Stomach (tissue), 9 donors: ENCODE results near the gene CFAP299. TPM values are rescaled to one million over a fixed set of nuclear protein-coding genes. Genes with fewer than 3 reads are reported as not detected.
A peak's percentile ranks its signal among the peaks of the same experiment; 100 is the strongest.

Source experiments
- DNase-seq, 2 donors: peaks; one replicate each; pipeline versions ENCODE4 v3.0.0 to v3.0.0-alpha.2; 2013 to 2019
- H3K27ac ChIP-seq, 5 donors: fragments of 200-600 bp in 4 of 5; sonication (generic) in 4 of 5; one replicate each; pipeline ENCODE4 v1.5.1; 2013 to 2019; ENCODE audit warnings: mild to moderate bottlenecking in 1 of 5, moderate library complexity in 1 of 5
- H3K27me3 ChIP-seq, 3 donors: fragments of 200-600 bp; sonication (generic); one replicate each; pipeline ENCODE4 v1.5.1; 2017 to 2019; ENCODE audit warnings: mixed run types in 1 of 3
- H3K36me3 ChIP-seq, 4 donors: fragments of 200-600 bp; sonication (generic); 1 replicate in 3 of 4; 2 replicates in 1 of 4; pipeline ENCODE4 v1.5.1; 2016 to 2019
- H3K4me1 ChIP-seq, 4 donors: fragments of 200-600 bp; sonication (generic); one replicate each; pipeline ENCODE4 v1.5.1; 2016 to 2019
- H3K4me3 ChIP-seq, 4 donors: fragments of 200-600 bp; sonication (generic) in 3 of 4; one replicate each; pipeline ENCODE4 v1.5.1; 2016 to 2019; ENCODE audit warnings: mild to moderate bottlenecking in 1 of 4
- H3K9me3 ChIP-seq, 4 donors: fragments of 200-600 bp; sonication (generic); one replicate each; pipeline ENCODE4 v1.5.1; 2016 to 2019
- EP300 ChIP-seq: sonication (generic); formaldehyde crosslinking; IDR thresholded peaks from one replicate; pipeline ENCODE4 v1.6.1; 2017; ENCODE audit warnings: antibody characterized with exemption
- POLR2A ChIP-seq, 4 donors: fragments of 450-650 bp; IDR thresholded peaks; one replicate each; pipeline ENCODE4 v1.6.1; 2016; ENCODE audit warnings: antibody characterized with exemption in 4 of 4, control low read depth in 2 of 4, mild to moderate bottlenecking in 1 of 4, moderate library complexity in 1 of 4
- POLR2AphosphoS5 ChIP-seq, 3 donors: sonication (generic); formaldehyde crosslinking; IDR thresholded peaks; one replicate each; pipeline ENCODE4 v1.6.1; 2016; ENCODE audit warnings: antibody characterized with exemption in 3 of 3
- WGBS, 5 donors: extraction: QIAGEN DNeasy Blood & Tissue Kit in 3 of 5; methylation state at CpG; one replicate each; pipeline versions ENCODE4 v1.1.5 to v1.1.7; 2013 to 2018; 5-methylcytosine and 5-hydroxymethylcytosine counted together
- intact Hi-C: fragments of 100-400 bp; cut with DNase I; formaldehyde crosslinking; loops from one replicate; pipeline ENCODE4 v1.15.1; 2023; ENCODE audit warnings: low total_unique reads
- polyA plus RNA-seq, 3 donors: library from polyadenylated mRNA; stranded (reverse); fragments of 200-250 nt; gene quantifications; one replicate each; pipeline ENCODE4 v1.2.3, GENCODE V29; 2013
- total RNA-seq, 5 donors: library from RNA; depleted of rRNA; stranded (reverse); fragments of >200 nt; gene quantifications; one replicate each; pipeline versions ENCODE4 v1.1.0 to v1.2.3, GENCODE V29; 2014 to 2016
- TF ChIP-seq, protein P1 (sequence below), 7 experiments: fragments of 450-650 bp in 4 of 7; fragments of 200-600 bp in 3 of 7; sonication (generic) in 3 of 7; IDR thresholded peaks; one replicate each; pipeline ENCODE4 v1.5.1; 2016 to 2019; ENCODE audit warnings: antibody characterized with exemption in 7 of 7, control low read depth in 2 of 7, mild to moderate bottlenecking in 1 of 7
- donor health status: healthy with polysubstance abuse.
- donor health status: Bipolar disorder and iron deficiency.
- donor health status: healthy.

CFAP299 gene
- total and polyA plus RNA-seq, 8 donors: 0.73 TPM; not detected in 7

DNA sequence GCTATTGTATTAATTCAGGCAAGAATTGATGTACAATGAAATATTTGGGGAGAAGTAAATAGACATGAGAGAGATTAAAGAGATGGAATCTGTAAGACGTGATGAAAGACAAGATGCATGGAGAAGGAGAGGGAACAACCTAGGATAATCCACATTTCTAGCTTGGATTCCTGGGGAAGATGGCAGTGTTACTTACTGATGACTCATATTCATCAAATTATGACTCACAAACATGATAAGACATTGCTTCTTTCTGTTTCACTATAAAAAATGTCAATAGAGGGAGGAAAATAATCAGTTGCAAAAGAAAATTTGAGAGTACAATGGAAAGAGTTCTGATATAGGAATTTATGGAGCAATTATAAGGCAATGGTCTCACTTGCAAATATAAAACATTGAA lies 590.9 kb downstream of the CFAP299 start:
- TF ChIP-seq EP300 (no peak), POLR2A (IDR thresholded peaks at IDR 0.05) (no peak), POLR2AphosphoS5 (IDR thresholded peaks at IDR 0.05) (no peak)
- TF ChIP-seq, protein P1, sequence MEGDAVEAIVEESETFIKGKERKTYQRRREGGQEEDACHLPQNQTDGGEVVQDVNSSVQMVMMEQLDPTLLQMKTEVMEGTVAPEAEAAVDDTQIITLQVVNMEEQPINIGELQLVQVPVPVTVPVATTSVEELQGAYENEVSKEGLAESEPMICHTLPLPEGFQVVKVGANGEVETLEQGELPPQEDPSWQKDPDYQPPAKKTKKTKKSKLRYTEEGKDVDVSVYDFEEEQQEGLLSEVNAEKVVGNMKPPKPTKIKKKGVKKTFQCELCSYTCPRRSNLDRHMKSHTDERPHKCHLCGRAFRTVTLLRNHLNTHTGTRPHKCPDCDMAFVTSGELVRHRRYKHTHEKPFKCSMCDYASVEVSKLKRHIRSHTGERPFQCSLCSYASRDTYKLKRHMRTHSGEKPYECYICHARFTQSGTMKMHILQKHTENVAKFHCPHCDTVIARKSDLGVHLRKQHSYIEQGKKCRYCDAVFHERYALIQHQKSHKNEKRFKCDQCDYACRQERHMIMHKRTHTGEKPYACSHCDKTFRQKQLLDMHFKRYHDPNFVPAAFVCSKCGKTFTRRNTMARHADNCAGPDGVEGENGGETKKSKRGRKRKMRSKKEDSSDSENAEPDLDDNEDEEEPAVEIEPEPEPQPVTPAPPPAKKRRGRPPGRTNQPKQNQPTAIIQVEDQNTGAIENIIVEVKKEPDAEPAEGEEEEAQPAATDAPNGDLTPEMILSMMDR (IDR thresholded peaks at IDR 0.05): no peak
- H3K27me3 ChIP-seq: no peaks in the 10 kb centered on the region
- DNase-seq: no peak
- 61 to 84% (median 80%) methylated on average over 1 of the region's 1 CpG for WGBS, 5 donors
- no peaks in the 10 kb centered on the region for H3K36me3 ChIP-seq
- H3K27ac ChIP-seq: no peak overlapping the region
- H3K9me3 ChIP-seq: no peaks in the 10 kb centered on the region
- no peak overlapping the region for H3K4me3 ChIP-seq
- H3K4me1 ChIP-seq: no peaks in the 10 kb centered on the region
- intact Hi-C loops: no loop called here

DNA sequence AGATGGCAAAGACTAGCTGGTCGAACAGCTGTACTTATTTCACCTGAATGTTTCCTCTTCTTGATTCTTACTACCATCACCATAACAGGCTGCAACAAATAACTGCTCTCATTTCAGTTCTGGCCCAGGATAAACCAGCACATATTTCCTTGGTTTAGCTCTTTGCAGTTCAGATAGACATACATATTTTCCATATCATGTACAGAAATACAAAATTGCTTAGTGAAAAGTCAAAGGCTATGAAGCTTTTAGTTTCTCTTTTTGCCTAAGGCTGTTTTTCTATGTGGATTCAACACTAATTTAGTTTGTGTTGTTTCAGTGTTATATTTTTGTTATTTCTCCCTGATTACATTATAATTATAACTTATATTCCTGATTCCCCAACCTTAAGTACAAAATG lies 591.4 kb downstream of the CFAP299 start:
- WGBS, 5 donors: 65 to 81% (median 80%) methylated on average over 1 of the region's 1 CpG
- intact Hi-C loops: no loop called here
- no peak for DNase-seq
- no peak for TF ChIP-seq POLR2A (IDR thresholded peaks at IDR 0.05)
- no peak for TF ChIP-seq POLR2AphosphoS5 (IDR thresholded peaks at IDR 0.05)
- TF ChIP-seq, protein P1 (IDR thresholded peaks at IDR 0.05): no peak
- no peak for TF ChIP-seq EP300
- Histone ChIP-seq H3K27ac (no peak overlapping the region), H3K4me1 (no peaks in the 10 kb centered on the region), H3K36me3 (no peaks in the 10 kb centered on the region), H3K9me3 (no peaks in the 10 kb centered on the region), H3K27me3 (no peaks in the 10 kb centered on the region), H3K4me3 (no peak overlapping the region)

DNA sequence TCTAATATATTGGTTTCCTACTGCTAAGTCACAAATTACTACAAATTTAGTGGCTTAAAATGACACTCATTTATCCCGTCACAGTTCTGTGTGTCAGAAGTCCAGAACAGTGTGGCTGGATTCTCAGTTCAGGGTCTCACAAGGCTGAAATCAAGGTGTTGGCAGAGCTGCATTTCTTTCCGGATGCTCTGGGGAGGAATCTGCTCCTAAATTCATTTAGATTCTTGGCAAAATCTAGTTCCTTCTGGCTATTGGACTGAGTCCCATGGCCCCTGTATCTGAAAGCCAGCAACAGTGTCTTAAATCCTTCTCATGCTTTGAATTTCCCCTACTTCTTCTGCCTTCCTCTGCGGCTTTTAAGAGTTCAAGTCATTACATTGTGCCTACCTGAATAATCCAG lies 591.9 kb downstream of the CFAP299 start:
- peak in 1 of 2 donors; percentile 8 for DNase-seq
- Histone ChIP-seq H3K27ac (no peak overlapping the region), H3K4me1 (no peaks in the 10 kb centered on the region), H3K36me3 (no peaks in the 10 kb centered on the region), H3K9me3 (no peaks in the 10 kb centered on the region), H3K4me3 (no peak overlapping the region), H3K27me3 (no peaks in the 10 kb centered on the region)
- 84 to 91% (median 89%) methylated on average over 3 of the region's 3 CpGs for whole genome bisulfite sequencing, 5 donors
- TF ChIP-seq POLR2A (IDR thresholded peaks at IDR 0.05) (no peak), EP300 (no peak), POLR2AphosphoS5 (IDR thresholded peaks at IDR 0.05) (no peak)
- TF ChIP-seq, protein P1 (IDR thresholded peaks at IDR 0.05): no peak
- intact Hi-C loops: no loop called here

DNA sequence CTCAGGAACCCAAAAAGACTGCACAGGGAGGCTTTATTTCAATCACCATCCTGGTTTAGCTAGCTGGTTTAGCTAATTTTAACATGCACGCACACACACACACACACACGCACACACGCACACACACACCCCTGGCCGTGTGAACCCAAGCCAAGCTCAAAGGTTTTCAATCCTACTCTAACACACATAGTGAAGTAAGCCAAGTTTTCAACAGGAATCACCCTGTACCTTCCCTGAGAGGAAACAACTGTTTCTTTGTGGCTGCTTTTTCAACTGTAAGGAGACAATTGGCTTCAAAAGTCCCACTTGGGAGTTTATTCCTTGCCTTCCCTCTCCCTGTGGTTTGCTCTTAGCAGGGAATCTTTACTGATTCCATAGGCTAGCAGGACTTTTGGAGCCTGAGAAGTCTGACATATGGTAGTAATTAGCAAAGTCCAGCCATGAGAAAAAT lies 596.1 kb downstream of the CFAP299 start:
- H3K9me3 ChIP-seq: no peaks in the 10 kb centered on the region
- intact Hi-C loops: no loop called here
- 56 to 69% (median 62%) methylated on average over 4 of the region's 4 CpGs for WGBS, 5 donors

More for the DNA sequence above, 596.1 kb downstream of the CFAP299 start:
- DNase-seq: peak in 1 of 2 donors; percentile 20
- H3K4me3 ChIP-seq: no peak overlapping the region
- no peaks in the 10 kb centered on the region for H3K36me3 ChIP-seq
- TF ChIP-seq POLR2A (IDR thresholded peaks at IDR 0.05) (no peak), EP300 (no peak), POLR2AphosphoS5 (IDR thresholded peaks at IDR 0.05) (no peak)
- TF ChIP-seq, protein P1 (IDR thresholded peaks at IDR 0.05): no peak
- H3K27ac ChIP-seq: no peak overlapping the region
- H3K27me3 ChIP-seq: no peaks in the 10 kb centered on the region
- no peaks in the 10 kb centered on the region for H3K4me1 ChIP-seq
